GM12891 (cell line): ENCODE data around the gene TSHZ2.

Experiments used
- POLR2A ChIP-seq: IDR thresholded peaks from 2 replicates; pipeline ENCODE4 v1.6.1; 2011; ENCODE audit warnings: low read depth, low read length, control low read depth
- POLR2AphosphoS5 ChIP-seq: IDR thresholded peaks from 2 replicates; pipeline ENCODE4 v1.6.1; 2011; ENCODE audit warnings: low read depth, low read length, control low read depth
- TAF1 ChIP-seq: IDR thresholded peaks from 2 replicates; pipeline ENCODE4 v1.6.1; 2011; ENCODE audit warnings: low read depth, low read length, control low read depth

DNA sequence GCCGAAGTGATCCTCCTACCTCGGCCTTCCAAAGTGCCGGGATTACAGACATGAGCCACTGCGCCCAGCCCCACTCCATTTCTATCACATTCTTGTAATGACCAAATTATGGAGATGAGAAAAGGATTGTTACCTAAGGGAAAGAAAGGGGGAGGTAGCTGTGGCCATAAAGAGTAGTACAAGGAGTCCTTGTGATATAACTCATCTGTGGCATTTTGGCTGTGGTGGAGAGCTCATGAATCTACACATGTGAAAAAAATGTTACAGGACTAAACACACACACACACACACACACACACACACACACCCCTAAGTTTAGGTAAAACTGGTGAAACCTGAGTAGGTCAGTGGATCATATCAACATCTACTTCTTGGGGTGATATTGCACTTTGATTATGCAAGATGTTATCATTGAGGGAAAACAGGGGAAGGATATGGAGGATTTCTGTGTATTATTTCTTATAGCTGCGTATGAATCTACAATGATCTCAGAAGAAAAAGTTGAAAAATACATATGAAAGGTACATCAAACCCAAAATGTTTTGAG, 251.5 kb downstream of the TSHZ2 start:
- TF ChIP-seq POLR2A (no peak), POLR2AphosphoS5 (no peak), TAF1 (no peak)
